ENCODE results near the gene TUBA3E. TPM values are rescaled to one million over a fixed set of nuclear protein-coding genes. Genes with fewer than 3 reads are reported as not detected.
"Not testable (repeated sequence)": the region's sequence is repeated elsewhere in the genome, so short reads cannot be mapped to it uniquely, and the experiment has no call there.

TUBA3E gene
- total and polyA plus RNA-seq, 2 of the 13 experiments (the other 11 are each of a cell fraction or from before 2014, with no cell fraction given): not detected

DNA sequence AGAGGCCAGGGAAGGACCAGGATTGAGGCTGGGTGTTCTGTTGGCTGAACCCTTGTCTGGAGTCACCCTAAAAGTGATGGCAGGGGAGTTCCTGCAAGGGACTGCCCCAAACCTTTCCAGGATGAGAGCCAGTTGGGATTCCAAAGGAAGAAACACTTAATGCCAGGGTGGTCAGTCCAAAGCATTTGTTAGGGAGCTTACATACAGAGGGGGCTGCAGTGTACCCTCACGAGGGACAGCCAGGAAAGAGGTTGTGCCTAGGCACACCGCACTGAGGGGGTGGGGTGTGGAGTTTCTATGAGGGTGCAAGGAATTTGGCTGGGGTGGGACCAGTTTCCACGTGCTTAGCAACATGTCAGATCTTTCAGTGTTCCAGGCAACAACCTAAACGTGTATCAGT, 9.3 kb downstream of the TUBA3E start:
- ATAC-seq; H3K79me2 ChIP-seq (ENCODE audit: insufficient read depth, low read length); H3K36me3 ChIP-seq (replicated peaks in 1 of 2; ENCODE audit: control insufficient read depth in 1 of 2, insufficient read depth in 2 of 2, low read length in 2 of 2); H3K27me3 ChIP-seq (ENCODE audit: control insufficient read depth in 1 of 2, insufficient read depth in 2 of 2, low read length in 2 of 2); H3K9ac ChIP-seq (ENCODE audit: insufficient read depth, low read depth, low read length); FAIRE-seq; H3K4me2 ChIP-seq (ENCODE audit: low read depth, low read length); DNase-seq (ENCODE audit: low spot score); H3K9me3 ChIP-seq (ENCODE audit: low read length); H2AFZ ChIP-seq (ENCODE audit: low read length); H3K4me3 ChIP-seq (replicated peaks in 1 of 3; ENCODE audit: insufficient read depth in 1 of 3, low read depth in 2 of 3, low read length in 3 of 3); POLR2A ChIA-PET; H4K20me1 ChIP-seq (ENCODE audit: insufficient read depth, low read length); intact Hi-C loops (cut with micrococcal nuclease; ENCODE audit: unreplicated experiment); CTCF ChIA-PET (ENCODE audit: low intra/inter-chr PET ratio, low total read pairs); BruUV-seq (replicated peaks); H3K27ac ChIP-seq (ENCODE audit: extremely low read length, insufficient read depth, low read length): not testable (repeated sequence)
- WGBS (ENCODE audit: low lambda C conversion rate): 96% methylated on average over 2 of the region's 4 CpGs
- in situ Hi-C loops (cut with HindIII; ENCODE audit: extremely low pct_ligation_motif_present, low pct_unique_long_range_greater_than_20kb): loop anchor here (25.0 kb wide), 1 partner anchor 1298 kb away; the partner anchor contains the start of genes MZT2A and TUBA3D
- 0 out of 2 replicates have a peak, but pooled peaks have one; percentile 63 for TF ChIP-seq AKAP8 (CRISPR knock-in tag; IDR thresholded peaks at IDR 0.05)
- H3K4me1 ChIP-seq (ENCODE audit: insufficient read depth, low read length): peaks cover 22% of the 10 kb centered on the region

DNA sequence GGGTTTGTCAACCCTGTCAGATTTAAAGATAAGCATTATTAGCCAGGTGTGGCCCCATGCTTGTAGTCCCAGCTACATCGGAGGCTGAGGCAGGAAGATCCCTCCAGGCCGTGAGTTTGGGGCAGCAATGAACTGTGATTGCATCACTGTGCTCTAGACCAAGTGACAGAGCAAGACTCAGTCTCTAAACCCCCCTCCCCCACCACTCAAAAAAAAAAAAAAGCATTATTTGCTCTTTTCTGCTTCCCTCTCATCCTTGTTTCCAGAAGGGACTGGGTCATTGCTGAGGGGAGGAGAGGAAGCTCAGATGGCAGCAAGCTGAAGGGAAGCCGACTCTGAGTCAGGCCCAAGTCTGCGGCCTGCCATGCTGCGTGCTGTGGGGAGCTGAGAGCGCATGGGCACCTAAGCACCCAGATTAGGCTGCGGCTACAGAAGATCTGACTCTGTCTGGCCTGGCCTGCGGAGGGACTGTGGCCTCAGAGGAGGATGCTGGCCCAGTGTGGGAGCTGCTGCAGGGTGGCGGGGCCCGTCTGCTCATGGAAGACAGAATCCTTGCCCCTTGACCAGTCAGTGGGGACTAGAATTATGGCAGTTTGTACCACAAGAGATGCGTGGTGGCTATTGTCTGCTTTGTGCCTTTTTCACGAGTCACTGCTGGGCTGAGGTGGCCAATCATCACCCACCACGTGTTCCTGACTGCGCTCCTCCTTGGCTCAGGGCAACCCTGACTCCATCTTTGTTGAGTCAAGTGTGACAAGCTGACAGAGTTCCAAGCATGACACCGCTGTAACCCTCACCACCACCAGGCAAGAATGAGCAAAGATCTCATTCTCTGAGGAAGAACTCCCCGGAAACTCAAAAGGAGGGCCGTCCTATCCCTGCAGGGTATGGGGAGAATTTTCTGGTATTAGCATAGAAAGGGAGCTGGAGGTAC, 10.1 kb downstream of the TUBA3E start:
- H3K9ac ChIP-seq (ENCODE audit: insufficient read depth, low read depth, low read length); H4K20me1 ChIP-seq (ENCODE audit: insufficient read depth, low read length); ATAC-seq; H3K27me3 ChIP-seq (ENCODE audit: control insufficient read depth in 1 of 2, insufficient read depth in 2 of 2, low read length in 2 of 2); intact Hi-C loops (cut with micrococcal nuclease; ENCODE audit: unreplicated experiment); H3K4me3 ChIP-seq (replicated peaks in 1 of 3; ENCODE audit: insufficient read depth in 1 of 3, low read depth in 2 of 3, low read length in 3 of 3); H3K36me3 ChIP-seq (replicated peaks in 1 of 2; ENCODE audit: control insufficient read depth in 1 of 2, insufficient read depth in 2 of 2, low read length in 2 of 2); BruUV-seq (replicated peaks); H2AFZ ChIP-seq (ENCODE audit: low read length); H3K9me3 ChIP-seq (ENCODE audit: low read length); H3K27ac ChIP-seq (ENCODE audit: extremely low read length, insufficient read depth, low read length); CTCF ChIA-PET (ENCODE audit: low intra/inter-chr PET ratio, low total read pairs); H3K4me2 ChIP-seq (ENCODE audit: low read depth, low read length); TF ChIP-seq NONO (IDR thresholded peaks at IDR 0.05): not testable (repeated sequence)
- WGBS (ENCODE audit: low lambda C conversion rate): 94% methylated on average over 15 of the region's 17 CpGs
- FAIRE-seq: peak; percentile 66
- POLR2A ChIA-PET: interaction anchor here (0.6 to 2.7 kb wide), 2 partner anchors 19 to 1299 kb away, joined by 3 to 11 read pairs; no protein-coding TSS in a partner anchor
- in situ Hi-C loops (cut with HindIII; ENCODE audit: extremely low pct_ligation_motif_present, low pct_unique_long_range_greater_than_20kb): loop anchor here (25.0 kb wide), 1 partner anchor 1299 kb away; the partner anchor contains the start of genes MZT2A and TUBA3D
- DNase-seq (ENCODE audit: low spot score): peak; percentile 39
- Histone ChIP-seq H3K4me1 (ENCODE audit: insufficient read depth, low read length) (peaks cover 30% of the 10 kb centered on the region), H3K79me2 (ENCODE audit: insufficient read depth, low read length) (peaks cover 16% of the 10 kb centered on the region)
- TF ChIP-seq AGO2 (optimal IDR thresholded peaks at IDR 0.05; ENCODE audit: low read depth, low read length) (peak; percentile 49), NONO (CRISPR knock-in tag; conservative IDR thresholded peaks at IDR 0.05) (peak; percentile 33; the same call in 1 of the 2 replicates), CEBPG (CRISPR knock-in tag; IDR thresholded peaks at IDR 0.05) (peak; percentile 78), POLR2A (IDR thresholded peaks at IDR 0.05; ENCODE audit: insufficient read depth in 1 of 2, low read depth in 2 of 2, low read length in 2 of 2) (peak in 1 of 2 experiments; percentile 41; a peak in 1 of 4 replicates)
- TF ChIP-seq, protein P1, sequence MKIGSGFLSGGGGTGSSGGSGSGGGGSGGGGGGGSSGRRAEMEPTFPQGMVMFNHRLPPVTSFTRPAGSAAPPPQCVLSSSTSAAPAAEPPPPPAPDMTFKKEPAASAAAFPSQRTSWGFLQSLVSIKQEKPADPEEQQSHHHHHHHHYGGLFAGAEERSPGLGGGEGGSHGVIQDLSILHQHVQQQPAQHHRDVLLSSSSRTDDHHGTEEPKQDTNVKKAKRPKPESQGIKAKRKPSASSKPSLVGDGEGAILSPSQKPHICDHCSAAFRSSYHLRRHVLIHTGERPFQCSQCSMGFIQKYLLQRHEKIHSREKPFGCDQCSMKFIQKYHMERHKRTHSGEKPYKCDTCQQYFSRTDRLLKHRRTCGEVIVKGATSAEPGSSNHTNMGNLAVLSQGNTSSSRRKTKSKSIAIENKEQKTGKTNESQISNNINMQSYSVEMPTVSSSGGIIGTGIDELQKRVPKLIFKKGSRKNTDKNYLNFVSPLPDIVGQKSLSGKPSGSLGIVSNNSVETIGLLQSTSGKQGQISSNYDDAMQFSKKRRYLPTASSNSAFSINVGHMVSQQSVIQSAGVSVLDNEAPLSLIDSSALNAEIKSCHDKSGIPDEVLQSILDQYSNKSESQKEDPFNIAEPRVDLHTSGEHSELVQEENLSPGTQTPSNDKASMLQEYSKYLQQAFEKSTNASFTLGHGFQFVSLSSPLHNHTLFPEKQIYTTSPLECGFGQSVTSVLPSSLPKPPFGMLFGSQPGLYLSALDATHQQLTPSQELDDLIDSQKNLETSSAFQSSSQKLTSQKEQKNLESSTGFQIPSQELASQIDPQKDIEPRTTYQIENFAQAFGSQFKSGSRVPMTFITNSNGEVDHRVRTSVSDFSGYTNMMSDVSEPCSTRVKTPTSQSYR (CRISPR knock-in tag; IDR thresholded peaks at IDR 0.05; ENCODE audit: borderline replicate concordance): peak; percentile 50; the same call in 1 of the 2 replicates
- TF ChIP-seq, protein P2, sequence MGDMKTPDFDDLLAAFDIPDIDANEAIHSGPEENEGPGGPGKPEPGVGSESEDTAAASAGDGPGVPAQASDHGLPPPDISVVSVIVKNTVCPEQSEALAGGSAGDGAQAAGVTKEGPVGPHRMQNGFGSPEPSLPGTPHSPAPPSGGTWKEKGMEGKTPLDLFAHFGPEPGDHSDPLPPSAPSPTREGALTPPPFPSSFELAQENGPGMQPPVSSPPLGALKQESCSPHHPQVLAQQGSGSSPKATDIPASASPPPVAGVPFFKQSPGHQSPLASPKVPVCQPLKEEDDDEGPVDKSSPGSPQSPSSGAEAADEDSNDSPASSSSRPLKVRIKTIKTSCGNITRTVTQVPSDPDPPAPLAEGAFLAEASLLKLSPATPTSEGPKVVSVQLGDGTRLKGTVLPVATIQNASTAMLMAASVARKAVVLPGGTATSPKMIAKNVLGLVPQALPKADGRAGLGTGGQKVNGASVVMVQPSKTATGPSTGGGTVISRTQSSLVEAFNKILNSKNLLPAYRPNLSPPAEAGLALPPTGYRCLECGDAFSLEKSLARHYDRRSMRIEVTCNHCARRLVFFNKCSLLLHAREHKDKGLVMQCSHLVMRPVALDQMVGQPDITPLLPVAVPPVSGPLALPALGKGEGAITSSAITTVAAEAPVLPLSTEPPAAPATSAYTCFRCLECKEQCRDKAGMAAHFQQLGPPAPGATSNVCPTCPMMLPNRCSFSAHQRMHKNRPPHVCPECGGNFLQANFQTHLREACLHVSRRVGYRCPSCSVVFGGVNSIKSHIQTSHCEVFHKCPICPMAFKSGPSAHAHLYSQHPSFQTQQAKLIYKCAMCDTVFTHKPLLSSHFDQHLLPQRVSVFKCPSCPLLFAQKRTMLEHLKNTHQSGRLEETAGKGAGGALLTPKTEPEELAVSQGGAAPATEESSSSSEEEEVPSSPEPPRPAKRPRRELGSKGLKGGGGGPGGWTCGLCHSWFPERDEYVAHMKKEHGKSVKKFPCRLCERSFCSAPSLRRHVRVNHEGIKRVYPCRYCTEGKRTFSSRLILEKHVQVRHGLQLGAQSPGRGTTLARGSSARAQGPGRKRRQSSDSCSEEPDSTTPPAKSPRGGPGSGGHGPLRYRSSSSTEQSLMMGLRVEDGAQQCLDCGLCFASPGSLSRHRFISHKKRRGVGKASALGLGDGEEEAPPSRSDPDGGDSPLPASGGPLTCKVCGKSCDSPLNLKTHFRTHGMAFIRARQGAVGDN (CRISPR knock-in tag; IDR thresholded peaks at IDR 0.05): peak; percentile 39; the same call in 1 of the 2 replicates

Data from HepG2 (cell line).